Activated CD4-positive, alpha-beta T cell treated with anti-CD3 and anti-CD28 coated beads for 4 hours (primary cell): Measurements from ENCODE around the gene CADM2.

Experiments used
- DNase-seq, 2 donors: peaks; one replicate each; pipeline ENCODE4 v3.0.0-alpha.2; 2020

Gene CADM2

GRCh38 chr3:85576697-85577200, 618.0 kb downstream of the CADM2 start:
- DNase-seq: no peak

- no peak for DNase-seq
Measured at GRCh38 chr3:85584779-85585356, 626.1 kb downstream of the CADM2 start.

- DNase-seq: no peak
Measured at GRCh38 chr3:85586018-85586417, 627.2 kb downstream of the CADM2 start.

- no peak for DNase-seq
Measured at GRCh38 chr3:85589145-85589544, 630.4 kb downstream of the CADM2 start.

GRCh38 chr3:85591451-85591850, 632.7 kb downstream of the CADM2 start:
- no peak for DNase-seq

GRCh38 chr3:85592256-85592655, 633.5 kb downstream of the CADM2 start:
- DNase-seq: no peak

- DNase-seq: no peak
Measured at GRCh38 chr3:85594676-85595075, 635.9 kb downstream of the CADM2 start.

GRCh38 chr3:85603378-85603777, 644.6 kb downstream of the CADM2 start:
- no peak for DNase-seq

- no peak for DNase-seq
Measured at GRCh38 chr3:85604641-85605040, 645.9 kb downstream of the CADM2 start.

- DNase-seq: no peak
Measured at GRCh38 chr3:85605066-85605465, 646.3 kb downstream of the CADM2 start.

- no peak for DNase-seq
Measured at GRCh38 chr3:85626662-85627061, 667.9 kb downstream of the CADM2 start.

GRCh38 chr3:85627932-85628331, 669.1 kb downstream of the CADM2 start:
- DNase-seq: no peak

GRCh38 chr3:85631070-85631469, 672.3 kb downstream of the CADM2 start:
- DNase-seq: no peak

- DNase-seq: no peak
Measured at GRCh38 chr3:85632921-85633320, 674.1 kb downstream of the CADM2 start.

- DNase-seq: no peak
Measured at GRCh38 chr3:85652360-85652759, 693.6 kb downstream of the CADM2 start.

- DNase-seq: no peak
Measured at GRCh38 chr3:85660451-85660850, 701.7 kb downstream of the CADM2 start.

- DNase-seq: no peak
Measured at GRCh38 chr3:85662462-85662861, 703.7 kb downstream of the CADM2 start.

GRCh38 chr3:85667744-85668143, 709.0 kb downstream of the CADM2 start:
- DNase-seq: no peak

- DNase-seq: no peak
Measured at GRCh38 chr3:85670634-85671205, 711.9 kb downstream of the CADM2 start.

GRCh38 chr3:85672761-85673160, 714.0 kb downstream of the CADM2 start:
- DNase-seq: no peak

GRCh38 chr3:85678713-85679112, 719.9 kb downstream of the CADM2 start:
- no peak for DNase-seq

GRCh38 chr3:85681906-85682305, 723.1 kb downstream of the CADM2 start:
- no peak for DNase-seq

GRCh38 chr3:85691196-85691595, 732.4 kb downstream of the CADM2 start:
- no peak for DNase-seq

GRCh38 chr3:85697156-85697555, 738.4 kb downstream of the CADM2 start:
- DNase-seq: no peak

GRCh38 chr3:85706130-85706529, 747.3 kb downstream of the CADM2 start:
- DNase-seq: no peak
